ENCODE results near the gene DCAF15. TPM values are rescaled to one million over a fixed set of nuclear protein-coding genes. Genes with fewer than 3 reads are reported as not detected.

Gene DCAF15
- total and polyA plus RNA-seq, 2 experiments from 2014 or later: 9.3 to 11.5 TPM

GRCh38 chr19:13931391-13932148 lies 20.7 kb upstream of the DCAF15 start:
- Histone ChIP-seq H3F3A (ENCODE audit: insufficient read depth) (no peaks in the 10 kb centered on the region), H3K4me3 (no peak overlapping the region), H3K4me2 (ENCODE audit: unreplicated experiment) (no peak overlapping the region), H3K27me3 (replicated peaks; ENCODE audit: insufficient read depth) (no peaks in the 10 kb centered on the region), H3K27ac (no peak overlapping the region), H3K9me3 (ENCODE audit: low read depth) (no peaks in the 10 kb centered on the region), H3K36me3 (ENCODE audit: low read depth) (no peaks in the 10 kb centered on the region; the same call in 1 of the 2 replicates), H4K20me1 (ENCODE audit: insufficient read depth) (no peaks in the 10 kb centered on the region), H3K79me2 (ENCODE audit: insufficient read depth) (no peaks in the 10 kb centered on the region), H2AFZ (no peak overlapping the region), H3K4me1 (ENCODE audit: insufficient read depth) (no peaks in the 10 kb centered on the region), H3K9me2 (ENCODE audit: insufficient read depth) (no peaks in the 10 kb centered on the region), H3K9ac (no peak overlapping the region)
- no peak for DNase-seq
- WGBS, 2 experiments (ENCODE audit: low coverage in 1 of 2, low lambda C conversion rate in 2 of 2, missing lambda C conversion rate in 2 of 2): 65 to 66% methylated on average over 26 to 30 of the region's 30 CpGs
- in situ Hi-C loops (cut with MboI): no loop called here
- TF ChIP-seq EZH2phosphoT487 (IDR thresholded peaks at IDR 0.05; ENCODE audit: insufficient read depth, low read depth) (no peak), EZH2 (IDR thresholded peaks at IDR 0.05; ENCODE audit: insufficient read depth, poor library complexity, severe bottlenecking) (no peak)

GRCh38 chr19:13932149-13932637 lies 20.1 kb upstream of the DCAF15 start:
- no peaks in the 10 kb centered on the region for H3K9me3 ChIP-seq (ENCODE audit: low read depth)
- no peaks in the 10 kb centered on the region for H3F3A ChIP-seq (ENCODE audit: insufficient read depth)
- no peak for DNase-seq
- H3K4me1 ChIP-seq (ENCODE audit: insufficient read depth): no peaks in the 10 kb centered on the region
- no peak overlapping the region for H3K9ac ChIP-seq
- H3K9me2 ChIP-seq (ENCODE audit: insufficient read depth): no peaks in the 10 kb centered on the region
- no peak overlapping the region for H2AFZ ChIP-seq
- no peak overlapping the region for H3K27ac ChIP-seq
- H3K4me2 ChIP-seq (ENCODE audit: unreplicated experiment): no peak overlapping the region
- 96 to 97% methylated on average over 6 of the region's 6 CpGs for WGBS, 2 experiments (ENCODE audit: low coverage in 1 of 2, low lambda C conversion rate in 2 of 2, missing lambda C conversion rate in 2 of 2)
- no peaks in the 10 kb centered on the region for H4K20me1 ChIP-seq (ENCODE audit: insufficient read depth)
- no peak for TF ChIP-seq EZH2phosphoT487 (IDR thresholded peaks at IDR 0.05; ENCODE audit: insufficient read depth, low read depth)
- no peak for TF ChIP-seq EZH2 (IDR thresholded peaks at IDR 0.05; ENCODE audit: insufficient read depth, poor library complexity, severe bottlenecking)
- in situ Hi-C loops (cut with MboI): no loop called here
- no peaks in the 10 kb centered on the region; the same call in 1 of the 2 replicates for H3K36me3 ChIP-seq (ENCODE audit: low read depth)
- H3K79me2 ChIP-seq (ENCODE audit: insufficient read depth): no peaks in the 10 kb centered on the region
- no peak overlapping the region for H3K4me3 ChIP-seq
- no peaks in the 10 kb centered on the region for H3K27me3 ChIP-seq (replicated peaks; ENCODE audit: insufficient read depth)

- Histone ChIP-seq H3K9me3 (ENCODE audit: low read depth) (no peaks in the 10 kb centered on the region), H3K36me3 (ENCODE audit: low read depth) (no peaks in the 10 kb centered on the region; the same call in 1 of the 2 replicates), H3K79me2 (ENCODE audit: insufficient read depth) (no peaks in the 10 kb centered on the region), H3F3A (ENCODE audit: insufficient read depth) (no peaks in the 10 kb centered on the region), H3K4me2 (ENCODE audit: unreplicated experiment) (no peak overlapping the region), H3K9ac (no peak overlapping the region), H2AFZ (no peak overlapping the region), H3K4me1 (ENCODE audit: insufficient read depth) (no peaks in the 10 kb centered on the region), H3K27ac (no peak overlapping the region), H3K9me2 (ENCODE audit: insufficient read depth) (no peaks in the 10 kb centered on the region), H4K20me1 (ENCODE audit: insufficient read depth) (no peaks in the 10 kb centered on the region), H3K27me3 (replicated peaks; ENCODE audit: insufficient read depth) (no peaks in the 10 kb centered on the region), H3K4me3 (no peak overlapping the region)
- TF ChIP-seq EZH2 (IDR thresholded peaks at IDR 0.05; ENCODE audit: insufficient read depth, poor library complexity, severe bottlenecking): no peak
- TF ChIP-seq EZH2phosphoT487 (IDR thresholded peaks at IDR 0.05; ENCODE audit: insufficient read depth, low read depth): no peak
- in situ Hi-C loops (cut with MboI): no loop called here
- no peak for DNase-seq
- 92 to 94% methylated on average over 35 to 42 of the region's 42 CpGs for WGBS, 2 experiments (ENCODE audit: low coverage in 1 of 2, low lambda C conversion rate in 2 of 2, missing lambda C conversion rate in 2 of 2)
Observed at GRCh38 chr19:13932911-13933393, 19.4 kb upstream of the DCAF15 start.

GRCh38 chr19:13934785-13935109 lies 17.6 kb upstream of the DCAF15 start:
- Histone ChIP-seq H3K4me1 (ENCODE audit: insufficient read depth) (peaks cover 6% of the 10 kb centered on the region), H3K79me2 (ENCODE audit: insufficient read depth) (no peaks in the 10 kb centered on the region), H3K36me3 (ENCODE audit: low read depth) (no peaks in the 10 kb centered on the region; the same call in 1 of the 2 replicates), H3F3A (ENCODE audit: insufficient read depth) (no peaks in the 10 kb centered on the region), H2AFZ (no peak overlapping the region), H3K9ac (no peak overlapping the region), H3K27ac (no peak overlapping the region), H3K9me2 (ENCODE audit: insufficient read depth) (no peaks in the 10 kb centered on the region), H3K27me3 (replicated peaks; ENCODE audit: insufficient read depth) (no peaks in the 10 kb centered on the region), H4K20me1 (ENCODE audit: insufficient read depth) (no peaks in the 10 kb centered on the region), H3K4me3 (no peak overlapping the region), H3K9me3 (ENCODE audit: low read depth) (no peaks in the 10 kb centered on the region), H3K4me2 (ENCODE audit: unreplicated experiment) (no peak overlapping the region)
- no peak for DNase-seq
- WGBS, 2 experiments (ENCODE audit: low coverage in 1 of 2, low lambda C conversion rate in 2 of 2, missing lambda C conversion rate in 2 of 2): 93% methylated on average over 2 of the region's 2 CpGs
- TF ChIP-seq EZH2phosphoT487 (IDR thresholded peaks at IDR 0.05; ENCODE audit: insufficient read depth, low read depth): no peak
- no peak for TF ChIP-seq EZH2 (IDR thresholded peaks at IDR 0.05; ENCODE audit: insufficient read depth, poor library complexity, severe bottlenecking)
- in situ Hi-C loops (cut with MboI): no loop called here

All from GM23248 (cell line).